Body of pancreas (tissue), 4 donors: ENCODE measurements around the gene FAXC. TPM values are rescaled to one million over a fixed set of nuclear protein-coding genes. Genes with fewer than 3 reads are reported as not detected.

Experiments used
- ATAC-seq: fragments of 150-250 bp; one replicate; pipeline ENCODE4 v1.9.1; 2016
- DNase-seq, 4 donors: peaks; one replicate each; pipeline ENCODE4 v3.0.0-alpha.2; 2019
- H3K27ac ChIP-seq, 4 donors: fragments of 200-600 bp; sonication (generic); 1 replicate in 3 of 4; 2 replicates in 1 of 4; pipeline versions ENCODE4 v1.5.1 to v1.6.1; 2016 to 2019; ENCODE audit warnings: mild to moderate bottlenecking in 1 of 4, mixed read lengths in 1 of 4, moderate library complexity in 1 of 4
- H3K27me3 ChIP-seq, 2 donors: fragments of 200-600 bp; sonication (generic); one replicate each; pipeline ENCODE4 v1.6.0; 2016; ENCODE audit warnings: mild to moderate bottlenecking in 1 of 2
- H3K36me3 ChIP-seq, 2 donors: fragments of 200-600 bp; sonication (generic); replicated peaks in 1 of 2; 2 replicates each; pipeline ENCODE4 v1.5.1; 2016; ENCODE audit warnings: low read depth in 2 of 2; ENCODE audit not compliant: insufficient read depth in 1 of 2
- H3K4me1 ChIP-seq: fragments of 200-600 bp; sonication (generic); one replicate; pipeline ENCODE4 v1.6.0; 2016
- H3K4me3 ChIP-seq, 2 donors: fragments of 200-600 bp; sonication (generic); 1 replicate in 1 of 2; 2 replicates in 1 of 2; pipeline ENCODE4 v1.5.1; 2016 to 2019
- H3K9me3 ChIP-seq, 3 donors: fragments of 200-600 bp; sonication (generic); 1 replicate in 2 of 3; 2 replicates in 1 of 3; pipeline ENCODE4 v1.5.1; 2016
- CTCF ChIP-seq, 7 experiments: fragments of 450-650 bp in 4 of 7; fragments of 200-600 bp in 3 of 7; sonication (generic) in 3 of 7; IDR thresholded peaks; one replicate each; pipeline ENCODE4 v1.5.1; 2016 to 2019; ENCODE audit warnings: antibody characterized with exemption in 7 of 7
- POLR2A ChIP-seq, 3 donors: fragments of 450-650 bp; IDR thresholded peaks; one replicate each; pipeline ENCODE4 v1.6.1; 2016; ENCODE audit warnings: antibody characterized with exemption in 3 of 3, mild to moderate bottlenecking in 2 of 3
- WGBS, 2 donors: methylation state at CpG; one replicate each; pipeline ENCODE4 v1.1.5; 2017; 5-methylcytosine and 5-hydroxymethylcytosine counted together
- intact Hi-C: fragments of 100-400 bp; cut with DNase I; formaldehyde crosslinking; loops from one replicate; pipeline ENCODE4 v1.15.1; 2023
- total RNA-seq, 2 donors: library from RNA; depleted of rRNA; stranded (reverse); fragments of >200 nt; gene quantifications; one replicate each; pipeline ENCODE4 v1.1.0, GENCODE V29; 2016

FAXC gene
- total RNA-seq, 2 donors from 2014 or later = 0.33 to 1.0 TPM

- H3K27me3 ChIP-seq = no peaks in the 10 kb centered on the region
- ATAC-seq (no peak), DNase-seq (no peak)
- no peaks in the 10 kb centered on the region for H3K4me1 ChIP-seq
- no peak overlapping the region for H3K4me3 ChIP-seq
- no peaks in the 10 kb centered on the region for H3K9me3 ChIP-seq
- intact Hi-C loops = no loop called here
- no peak overlapping the region for H3K27ac ChIP-seq
- 36 to 86% methylated on average over 2 of the region's 2 CpGs for WGBS, 2 donors
- TF ChIP-seq CTCF (IDR thresholded peaks at IDR 0.05) (no peak), POLR2A (IDR thresholded peaks at IDR 0.05) (no peak)
- no peaks in the 10 kb centered on the region for H3K36me3 ChIP-seq
These were observed 96.2 kb downstream of the FAXC start for GRCh38 chr6:99253271-99253670.

- no peak for ATAC-seq
These were observed 97.1 kb downstream of the FAXC start for GRCh38 chr6:99252421-99252820.

GRCh38 chr6:99250476-99250875 lies 99.0 kb downstream of the FAXC start:
- Histone ChIP-seq H3K27ac (no peak overlapping the region), H3K4me3 (no peak overlapping the region), H3K36me3 (no peaks in the 10 kb centered on the region), H3K9me3 (no peaks in the 10 kb centered on the region), H3K4me1 (no peaks in the 10 kb centered on the region), H3K27me3 (no peaks in the 10 kb centered on the region)
- intact Hi-C loops = no loop called here
- 76 to 87% methylated on average over 2 of the region's 2 CpGs for WGBS, 2 donors
- TF ChIP-seq POLR2A (IDR thresholded peaks at IDR 0.05) = no peak
- TF ChIP-seq CTCF (IDR thresholded peaks at IDR 0.05) = no peak
- DNase-seq (no peak), ATAC-seq (no peak)

More at GRCh38 chr6:99252421-99252820, 97.1 kb downstream of the FAXC start:
- H3K9me3 ChIP-seq = no peaks in the 10 kb centered on the region
- intact Hi-C loops = no loop called here
- WGBS, 2 donors = 82 to 88% methylated on average over 9 of the region's 9 CpGs
- no peaks in the 10 kb centered on the region for H3K4me1 ChIP-seq
- H3K27me3 ChIP-seq = no peaks in the 10 kb centered on the region
- TF ChIP-seq CTCF (IDR thresholded peaks at IDR 0.05) (no peak), POLR2A (IDR thresholded peaks at IDR 0.05) (no peak)
- no peak overlapping the region for H3K4me3 ChIP-seq
- no peak overlapping the region for H3K27ac ChIP-seq
- no peak for DNase-seq
- no peaks in the 10 kb centered on the region for H3K36me3 ChIP-seq

- WGBS, 2 donors = 89 to 93% methylated on average over 1 of the region's 1 CpG
- intact Hi-C loops = no loop called here
These were observed 102.9 kb downstream of the FAXC start for GRCh38 chr6:99246602-99247001.

More at GRCh38 chr6:99246602-99247001, 102.9 kb downstream of the FAXC start:
- H3K9me3 ChIP-seq = no peaks in the 10 kb centered on the region
- ATAC-seq (no peak), DNase-seq (no peak)
- H3K4me3 ChIP-seq = no peak overlapping the region
- H3K36me3 ChIP-seq = no peaks in the 10 kb centered on the region
- no peaks in the 10 kb centered on the region for H3K4me1 ChIP-seq
- H3K27ac ChIP-seq = no peak overlapping the region
- no peaks in the 10 kb centered on the region for H3K27me3 ChIP-seq
- no peak for TF ChIP-seq CTCF (IDR thresholded peaks at IDR 0.05)
- no peak for TF ChIP-seq POLR2A (IDR thresholded peaks at IDR 0.05)
